ENCODE data around the gene CEP112. TPM values are rescaled to one million over a fixed set of nuclear protein-coding genes. Genes with fewer than 3 reads are reported as not detected.

The CEP112 gene
- total and polyA plus RNA-seq, 2 of the 8 experiments (the other 6 are each of a cell fraction or from before 2014, with no cell fraction given), result 0.62 to 3.1 TPM

- Histone ChIP-seq H2BK5ac (ENCODE audit: low read depth, low read length) (no peak overlapping the region), H2BK12ac (ENCODE audit: low read depth, low read length) (no peak overlapping the region), H3K4me3 (ENCODE audit: extremely low read depth in 1 of 4, insufficient read depth in 2 of 4, low read depth in 3 of 4, low read length in 4 of 4) (no peak overlapping the region), H3K9ac (replicated peaks in 1 of 4; ENCODE audit: extremely low read depth in 1 of 4, low read depth in 3 of 4, low read length in 3 of 4) (no peak overlapping the region), H2BK20ac (ENCODE audit: low read length) (no peak overlapping the region), H3K23me2 (ENCODE audit: low read depth, low read length) (no peaks in the 10 kb centered on the region), H3K27me3 (replicated peaks in 1 of 4; ENCODE audit: control insufficient read depth in 3 of 4, extremely low read depth in 1 of 4, insufficient read depth in 3 of 4, low read length in 3 of 4) (no peaks in the 10 kb centered on the region), H4K8ac (ENCODE audit: extremely low read depth, insufficient read depth, low read length) (no peak overlapping the region), H3K4me1 (replicated peaks in 1 of 4; ENCODE audit: control insufficient read depth in 3 of 4, insufficient read depth in 4 of 4, low read length in 3 of 4) (no peaks in the 10 kb centered on the region), H3K18ac (ENCODE audit: extremely low read depth, low read length) (no peak overlapping the region), H3K79me1 (ENCODE audit: low read depth, low read length) (no peaks in the 10 kb centered on the region; the same call in 1 of the 2 replicates), H2BK120ac (replicated peaks; ENCODE audit: low read depth, low read length) (no peak overlapping the region), H3K56ac (replicated peaks; ENCODE audit: insufficient read length, low read depth, low read length) (no peak overlapping the region), H4K91ac (replicated peaks; ENCODE audit: insufficient read length, low read length) (no peak overlapping the region), H3K9me3 (ENCODE audit: insufficient read depth in 2 of 2, low read depth in 1 of 2, low read length in 1 of 2) (no peaks in the 10 kb centered on the region), H2AK5ac (ENCODE audit: low read depth, low read length) (no peak overlapping the region), H3K4ac (replicated peaks; ENCODE audit: insufficient read length, low read depth, low read length) (no peak overlapping the region), H3K79me2 (ENCODE audit: control insufficient read depth in 1 of 2, insufficient read depth in 2 of 2, low read length in 2 of 2) (no peaks in the 10 kb centered on the region), H3K23ac (ENCODE audit: insufficient read length) (no peak overlapping the region), H4K5ac (ENCODE audit: insufficient read length, low read depth, low read length) (no peak overlapping the region), H4K20me1 (replicated peaks in 1 of 2; ENCODE audit: control insufficient read depth in 1 of 2, insufficient read depth in 2 of 2, low read length in 2 of 2) (no peaks in the 10 kb centered on the region), H3K36me3 (ENCODE audit: control insufficient read depth in 2 of 4, insufficient read depth in 4 of 4, low read length in 3 of 4) (no peaks in the 10 kb centered on the region), H3K27ac (ENCODE audit: low read depth, low read length) (no peak overlapping the region), H3K4me2 (ENCODE audit: insufficient read depth in 1 of 2, low read depth in 2 of 2, low read length in 2 of 2) (no peak overlapping the region), H3K14ac (ENCODE audit: insufficient read length) (no peak overlapping the region), H2BK15ac (ENCODE audit: low read length) (no peak overlapping the region), H2AFZ (ENCODE audit: low read length) (no peak overlapping the region)
- TF ChIP-seq PHF8 (conservative IDR thresholded peaks at IDR 0.05; ENCODE audit: low read depth, low read length) (no peak), TBP (IDR thresholded peaks at IDR 0.05; ENCODE audit: low read depth, low read length) (no peak), SAP30 (IDR thresholded peaks at IDR 0.05; ENCODE audit: insufficient read depth, insufficient replicate concordance, low read length) (no peak)
- WGBS, 2 experiments (ENCODE audit: extremely low coverage in 1 of 2, insufficient coverage in 1 of 2, insufficient read length in 1 of 2, insufficient replicate concordance in 2 of 2, low coverage in 1 of 2, low lambda C conversion rate in 2 of 2, missing lambda C conversion rate in 1 of 2), result 91% methylated on average over 2 of the region's 2 CpGs; no CpG with 5 or more reads in 1 of the 2 experiments
- POLR2A ChIA-PET (ENCODE audit: partially characterized antibody), result no interaction called here
- no peak for FAIRE-seq
- no peak for DNase-seq (ENCODE audit: low read depth in 1 of 2, low spot score in 2 of 2)
- CTCF ChIA-PET (ENCODE audit: partially characterized antibody), result no interaction called here
Measured at GRCh38 chr17:66135219-66135618, 56.7 kb downstream of the CEP112 start.

All from H1 (cell line).